T follicular helper cell (primary cell): ENCODE measurements around the gene UQCRQ.
A peak's percentile ranks its signal among the peaks of the same experiment; 100 is the strongest.

Source experiments
- DNase-seq: peaks from one replicate; pipeline ENCODE4 v3.0.0-alpha.2; 2020; ENCODE audit warnings: low read depth
- total RNA-seq, 2 experiments: gene quantifications; one replicate each; lab custom pipeline; 2026; lab: John Stamatoyannopoulos, UW

Gene UQCRQ
- 38.0 to 78.9 reads per million in 2 experiments for total RNA-seq

DNA sequence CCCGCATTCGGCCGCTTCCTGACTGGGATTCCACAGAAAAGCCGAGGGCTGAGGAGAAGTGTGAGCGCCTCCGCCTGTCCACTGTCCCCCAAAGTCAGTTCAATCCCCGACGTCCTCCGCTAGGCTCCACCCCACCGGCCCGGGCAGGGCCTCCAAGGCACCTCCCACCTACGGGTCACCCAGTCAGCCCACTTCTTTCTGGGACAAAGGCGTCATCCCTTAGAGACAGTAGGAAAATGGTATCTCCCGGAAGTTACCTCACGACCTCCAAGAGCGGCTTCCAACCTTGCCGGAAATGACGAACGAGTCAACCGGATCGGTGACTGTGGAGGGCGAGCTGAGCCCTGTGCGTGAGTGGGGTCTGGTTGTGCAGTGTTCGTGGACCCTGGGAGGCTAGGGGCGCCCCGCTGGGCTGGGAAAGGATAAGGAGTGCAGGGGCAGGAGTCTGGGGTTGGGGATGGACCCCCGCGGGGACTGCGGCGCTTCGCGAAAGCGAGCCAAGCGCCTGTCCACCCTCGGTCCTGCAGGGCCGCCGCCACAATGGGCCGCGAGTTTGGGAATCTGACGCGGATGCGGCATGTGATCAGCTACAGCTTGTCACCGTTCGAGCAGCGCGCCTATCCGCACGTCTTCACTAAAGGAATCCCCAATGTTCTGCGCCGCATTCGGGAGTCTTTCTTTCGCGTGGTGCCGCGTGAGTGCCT is at the start of gene UQCRQ, which contains the start of gene GDF9:
TSS of gene UQCRQ (plus strand) at position 301 of the 704 bp plus-strand sequence. CDS start at position 541, 240 bp downstream.
TSS of gene GDF9 (minus strand) at position 128 of the 704 bp plus-strand sequence. CDS start 1,936 bp downstream, outside the sequence.
- peak; percentile 87 for DNase-seq

DNA sequence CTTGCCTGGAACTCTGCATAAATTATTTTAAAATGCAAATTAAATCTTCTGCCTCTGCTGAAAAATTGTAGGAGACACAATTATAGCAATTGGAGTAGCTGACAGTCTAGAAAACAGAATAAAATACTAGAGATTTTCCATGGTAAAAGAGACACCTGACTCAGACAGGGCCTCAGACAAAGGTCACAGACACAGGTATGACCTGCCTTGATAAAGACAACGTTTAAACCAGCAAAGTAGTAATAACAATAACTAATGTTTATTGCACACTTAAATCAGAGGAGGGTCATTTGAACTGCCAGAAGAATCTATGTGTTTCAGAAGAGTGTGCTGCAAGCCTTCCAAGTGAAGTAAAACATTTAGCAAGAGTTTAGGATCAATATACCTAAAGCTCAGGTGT is 49.4 kb upstream of the UQCRQ start:
- no peak for DNase-seq

DNA sequence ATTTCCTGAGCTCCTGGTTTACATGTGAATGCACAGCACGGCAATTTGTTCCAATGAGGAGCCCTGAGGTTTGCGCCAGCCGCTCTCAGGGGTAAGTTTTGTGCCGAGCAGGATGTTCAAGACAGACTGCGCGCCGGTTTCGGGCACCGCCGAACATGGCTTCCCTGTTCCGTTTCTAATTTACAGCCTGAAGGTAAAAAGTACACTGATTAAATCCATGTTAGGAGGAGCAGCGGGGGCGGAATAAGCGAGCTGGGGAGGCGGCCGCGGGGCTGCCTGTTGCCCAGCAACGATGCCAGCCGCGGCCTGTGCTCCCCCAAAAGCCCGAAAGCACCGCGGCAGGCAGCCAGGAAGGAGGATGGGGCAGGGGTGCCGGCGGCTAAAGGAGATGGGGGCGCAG is 47.0 kb upstream of the UQCRQ start:
- DNase-seq: no peak

DNA sequence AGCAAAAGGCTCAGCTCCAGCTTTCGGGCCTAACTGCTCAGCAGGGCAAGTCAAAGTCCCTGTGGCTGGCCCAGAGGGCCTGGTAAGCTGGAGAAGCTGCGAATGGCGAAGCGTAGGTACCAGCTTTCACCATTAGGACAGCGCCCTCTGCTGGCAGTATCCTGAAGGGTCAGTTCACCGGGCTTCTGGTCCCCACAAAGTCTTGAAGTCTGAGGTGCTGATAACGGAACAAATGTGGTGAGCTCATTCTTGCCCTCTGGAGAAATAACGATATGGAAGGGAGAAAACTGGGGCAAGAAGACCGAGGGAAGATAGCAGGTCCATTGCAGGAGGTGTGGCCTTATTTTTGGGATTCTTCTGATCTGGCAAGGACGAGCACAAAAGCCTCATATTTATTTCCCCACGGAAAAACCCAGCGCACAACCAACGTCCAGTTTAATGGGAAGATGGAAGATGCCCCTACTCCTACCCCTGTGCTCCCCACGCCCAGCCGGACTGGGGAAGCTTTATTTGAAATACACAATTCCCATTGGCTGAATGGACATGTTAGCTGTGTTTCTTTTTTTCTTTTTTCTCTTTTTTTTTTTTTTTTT is 46.2 kb upstream of the UQCRQ start:
- DNase-seq: peak; percentile 78

DNA sequence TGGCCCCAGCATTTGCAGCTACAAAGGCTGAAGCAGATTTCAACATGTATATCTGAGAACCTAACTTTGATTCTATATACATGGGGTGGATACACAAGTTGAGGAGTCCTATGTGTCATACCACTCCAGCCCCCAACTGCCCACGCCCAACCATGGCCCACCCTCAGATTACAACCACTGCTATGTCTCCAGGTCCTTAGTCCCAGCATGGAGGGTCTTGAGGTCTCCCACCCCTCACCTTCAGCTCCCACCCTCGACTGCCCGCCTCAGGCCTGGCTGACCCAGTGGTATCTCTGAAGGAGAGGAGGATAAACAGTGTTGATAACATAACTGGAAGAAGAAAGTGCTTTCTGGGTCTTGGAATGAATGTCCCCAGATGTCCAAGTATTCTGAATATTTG is 45.1 kb upstream of the UQCRQ start:
- DNase-seq: no peak

DNA sequence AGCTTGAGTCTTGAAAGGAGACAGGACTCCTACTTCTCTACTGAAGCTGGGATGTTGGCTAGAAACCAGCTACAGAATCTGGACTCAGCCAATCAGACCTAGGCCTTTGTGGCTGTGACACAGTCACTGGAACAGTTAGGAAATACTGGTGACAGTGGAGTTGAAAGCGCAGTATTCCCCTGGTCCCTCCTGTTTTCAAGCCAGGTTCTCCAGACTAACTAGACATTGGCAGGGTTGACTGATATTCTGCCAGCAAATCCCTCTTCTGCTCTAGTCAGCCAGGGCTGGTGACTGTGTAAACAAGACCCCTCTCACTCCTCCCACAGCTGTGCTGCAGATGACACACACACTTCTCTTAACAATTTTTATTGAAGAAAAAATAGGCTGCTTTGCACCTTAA is 44.7 kb upstream of the UQCRQ start:
- no peak for DNase-seq

DNA sequence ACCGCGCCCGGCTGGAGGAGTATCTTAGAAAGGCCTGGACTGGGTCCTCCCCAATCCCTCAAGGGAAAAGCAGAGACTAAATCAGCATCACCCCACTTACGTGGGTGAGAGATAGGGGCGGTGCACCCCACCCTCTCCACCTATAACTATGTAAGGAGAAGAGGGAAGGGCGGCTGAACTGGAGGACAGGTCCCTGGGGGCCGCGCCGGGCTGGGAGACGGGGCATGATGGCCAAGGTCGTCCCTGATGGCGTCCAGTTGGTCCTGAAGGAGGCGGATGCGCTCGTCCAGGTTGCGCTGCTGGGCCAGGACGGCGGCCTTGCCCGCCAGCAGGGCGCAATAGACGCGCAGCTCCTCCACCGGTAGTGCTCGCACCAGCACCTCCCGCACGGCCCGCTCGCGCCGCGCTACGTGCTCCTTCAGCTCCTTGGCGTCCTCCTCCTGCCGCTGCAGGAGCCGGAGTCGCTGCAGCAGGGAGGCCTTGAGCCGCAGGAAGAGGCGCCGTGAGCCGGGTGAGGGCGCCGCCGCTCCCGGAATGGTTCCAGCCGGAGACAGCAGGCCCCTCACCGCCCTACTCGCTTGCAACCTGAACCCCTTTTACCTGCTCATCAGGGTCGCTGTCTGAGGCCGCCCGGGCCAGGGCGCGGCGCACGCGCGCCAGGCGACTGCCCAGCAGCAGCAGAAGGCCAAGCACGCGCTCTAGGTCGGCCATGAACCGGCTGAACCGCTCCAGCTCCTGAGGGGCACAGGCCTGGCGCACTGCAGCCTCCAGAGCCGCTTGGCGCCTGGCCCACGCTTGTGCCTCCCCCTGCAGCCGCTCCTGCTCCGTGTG is 43.6 kb upstream of the UQCRQ start:
- no peak for DNase-seq

DNA sequence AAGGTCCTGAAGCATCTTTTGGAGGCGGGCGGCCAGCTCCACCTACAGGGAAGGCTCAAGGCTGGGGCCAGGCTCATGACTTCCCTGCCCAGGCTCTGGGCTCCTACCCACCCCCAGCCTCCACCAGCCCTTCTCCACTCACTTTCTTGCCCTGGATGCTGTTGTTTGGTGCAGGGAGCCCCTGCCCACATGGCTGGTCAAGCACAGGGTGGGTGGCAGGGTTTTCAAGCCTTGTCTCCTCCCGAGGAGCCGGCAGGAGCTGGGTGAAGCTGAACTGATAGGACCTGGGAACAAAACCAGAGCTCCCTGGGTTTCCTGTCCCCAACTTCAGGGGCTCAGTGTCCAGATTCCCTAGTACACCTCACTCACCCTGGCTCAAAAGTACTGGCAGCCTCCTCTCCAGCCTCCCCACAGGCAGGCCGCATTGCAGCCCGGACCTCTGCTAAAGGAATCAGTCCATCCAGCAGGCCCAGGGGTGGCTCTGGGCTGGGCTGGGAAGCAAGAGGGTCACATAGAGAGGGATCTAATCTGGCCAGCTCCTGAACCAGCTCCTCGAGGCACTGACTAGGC is 42.9 kb upstream of the UQCRQ start:
- DNase-seq: no peak

DNA sequence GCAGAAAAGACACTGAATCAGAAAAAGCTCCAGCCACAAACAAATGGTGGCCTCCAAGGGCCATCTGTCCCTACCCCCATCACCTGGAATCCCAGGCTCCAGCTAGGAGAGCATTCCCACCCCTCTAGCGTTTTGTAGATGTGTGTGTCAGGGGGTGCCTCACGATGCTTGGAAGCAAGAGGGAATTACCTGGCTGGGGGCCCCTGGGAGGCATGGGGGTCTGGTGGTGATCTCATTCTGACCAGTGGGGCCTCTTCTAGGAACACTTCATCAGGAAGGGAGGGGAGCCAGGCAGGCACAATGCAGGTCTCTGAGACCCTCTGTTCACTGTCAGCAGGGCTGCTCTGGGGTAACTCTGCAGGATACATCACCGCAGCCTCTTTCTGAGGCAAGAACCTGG is 42.0 kb upstream of the UQCRQ start:
- DNase-seq: no peak

DNA sequence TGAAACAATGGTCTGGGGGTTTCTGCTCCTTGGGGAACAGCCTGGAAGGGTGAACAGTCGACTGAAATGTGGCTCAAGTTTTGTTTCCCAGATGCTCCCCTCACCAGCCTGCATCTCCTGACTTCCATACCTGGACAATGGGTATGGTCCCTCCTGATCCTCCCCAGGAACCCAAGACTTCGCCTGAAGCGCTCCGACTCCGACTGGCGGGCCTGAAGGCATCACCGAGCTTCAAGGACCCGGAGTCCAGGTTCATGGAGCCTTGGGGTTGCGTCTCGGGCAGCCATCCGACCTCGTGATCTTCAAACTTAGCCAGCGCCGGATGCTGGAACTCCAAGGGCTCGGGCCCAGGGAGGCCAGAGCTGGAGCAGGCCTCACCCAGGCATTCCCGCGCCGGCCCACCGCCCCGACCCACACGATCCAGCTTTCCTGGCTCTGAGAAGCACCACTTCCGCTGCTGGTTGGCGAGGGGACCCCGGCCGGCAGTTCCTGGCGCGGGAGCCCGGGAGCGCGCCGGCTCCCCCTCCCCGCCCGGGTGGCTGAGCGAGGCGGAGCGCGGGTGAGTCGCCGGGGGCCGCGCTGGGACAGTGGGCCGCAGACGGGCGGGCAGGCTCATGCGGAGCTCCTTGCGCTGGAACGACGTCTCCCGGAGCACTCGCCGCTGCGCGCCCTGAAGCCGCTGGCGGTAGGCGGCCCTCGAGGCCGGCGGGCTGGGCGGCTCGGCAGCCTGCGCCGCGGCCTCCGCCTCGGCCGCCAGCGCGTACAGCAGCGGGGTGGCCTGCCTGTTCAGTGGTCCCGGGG is 41.2 kb upstream of the UQCRQ start:
- no peak for DNase-seq

DNA sequence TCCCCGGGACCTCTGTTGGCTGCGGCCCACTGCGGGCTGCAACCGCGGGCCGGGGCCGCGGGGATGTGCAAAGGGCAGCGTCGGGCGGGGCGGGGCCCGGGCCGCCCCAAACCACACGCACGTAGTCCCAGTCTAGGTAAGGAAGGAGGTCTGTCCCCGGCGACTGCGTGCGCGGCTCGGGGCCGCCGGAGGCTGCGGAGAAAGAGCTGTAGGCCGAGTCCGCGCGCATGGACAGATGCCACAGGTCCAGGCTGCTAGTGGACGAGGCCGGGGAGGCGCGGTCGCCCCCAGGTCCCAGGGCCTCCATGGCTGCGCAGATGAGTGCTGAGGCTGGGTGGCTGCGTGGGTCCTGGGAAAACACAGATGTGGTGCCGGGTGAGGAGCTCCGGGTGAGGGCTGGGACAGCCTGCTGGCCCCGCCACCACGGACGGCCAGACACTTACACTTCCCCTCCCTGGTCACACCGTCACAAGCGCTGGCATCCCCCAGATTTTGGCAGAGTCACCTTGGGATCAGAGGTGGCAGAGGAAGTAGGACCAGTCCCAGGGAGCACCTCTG is 40.5 kb upstream of the UQCRQ start:
- DNase-seq: no peak

DNA sequence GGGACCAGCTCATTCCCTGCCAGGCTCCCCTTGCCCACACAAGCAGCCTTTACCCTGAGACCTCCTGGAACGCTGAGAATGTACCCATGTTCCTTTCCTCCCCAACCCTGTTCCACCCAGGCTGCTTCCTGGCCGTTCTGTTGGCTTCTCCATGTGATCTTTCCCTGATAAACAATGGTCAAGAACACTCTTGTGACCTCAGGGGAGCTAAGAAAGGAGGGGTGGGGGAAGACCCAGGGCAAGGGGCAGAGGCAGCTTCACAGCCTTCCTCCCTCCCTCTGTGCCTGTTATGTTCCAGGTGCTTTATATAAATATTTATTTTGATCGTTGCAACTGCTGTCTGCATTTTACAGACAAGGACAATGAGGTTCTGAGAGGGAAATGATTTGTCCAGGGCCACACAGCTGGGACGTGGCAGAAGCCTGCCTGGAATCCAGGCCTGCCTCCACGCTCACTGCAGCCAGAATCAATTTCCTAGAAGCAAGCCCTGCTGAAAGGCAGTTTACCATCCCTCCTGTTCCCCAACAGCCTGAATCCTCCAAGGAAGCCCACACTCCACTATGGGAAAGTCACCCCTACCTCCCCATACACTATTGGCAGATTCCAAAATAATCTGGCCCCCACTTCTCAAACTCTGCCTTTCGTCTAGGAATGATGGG is 39.9 kb upstream of the UQCRQ start:
- no peak for DNase-seq

DNA sequence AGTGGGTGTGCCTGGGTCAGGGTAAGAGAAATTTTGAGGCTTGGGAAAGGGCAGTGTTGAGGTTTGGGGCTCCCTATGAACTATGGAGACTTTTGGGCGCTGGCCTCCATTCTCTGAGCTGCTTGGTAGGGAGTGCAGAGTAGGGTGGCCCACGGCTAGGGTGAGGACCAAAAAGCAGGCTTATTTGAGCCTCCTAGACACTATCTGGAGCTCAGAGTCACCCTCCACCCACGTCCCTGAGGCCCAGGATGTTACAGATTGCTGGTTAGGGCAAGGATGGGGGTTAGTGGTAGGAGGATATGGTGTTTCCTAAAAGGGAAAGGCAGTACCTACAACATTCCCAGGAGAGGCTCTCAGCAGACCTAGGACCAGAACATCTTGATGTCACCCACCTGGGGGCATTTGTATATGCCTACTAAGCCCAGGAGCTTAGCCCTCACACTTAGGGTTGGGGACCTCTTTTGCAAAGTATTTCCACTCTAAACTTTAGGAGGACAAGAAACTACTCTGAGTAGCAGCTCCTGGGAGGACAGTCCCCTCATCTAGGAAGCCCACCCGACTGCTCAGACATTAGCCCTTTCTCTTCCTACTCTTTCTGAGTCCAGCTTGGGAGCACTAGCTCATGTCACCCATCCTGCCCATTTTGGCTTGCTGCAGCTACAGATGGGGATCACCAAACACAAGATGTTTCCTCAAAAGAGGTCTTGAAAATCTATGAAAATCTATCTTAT is 38.3 kb upstream of the UQCRQ start:
- DNase-seq: no peak

DNA sequence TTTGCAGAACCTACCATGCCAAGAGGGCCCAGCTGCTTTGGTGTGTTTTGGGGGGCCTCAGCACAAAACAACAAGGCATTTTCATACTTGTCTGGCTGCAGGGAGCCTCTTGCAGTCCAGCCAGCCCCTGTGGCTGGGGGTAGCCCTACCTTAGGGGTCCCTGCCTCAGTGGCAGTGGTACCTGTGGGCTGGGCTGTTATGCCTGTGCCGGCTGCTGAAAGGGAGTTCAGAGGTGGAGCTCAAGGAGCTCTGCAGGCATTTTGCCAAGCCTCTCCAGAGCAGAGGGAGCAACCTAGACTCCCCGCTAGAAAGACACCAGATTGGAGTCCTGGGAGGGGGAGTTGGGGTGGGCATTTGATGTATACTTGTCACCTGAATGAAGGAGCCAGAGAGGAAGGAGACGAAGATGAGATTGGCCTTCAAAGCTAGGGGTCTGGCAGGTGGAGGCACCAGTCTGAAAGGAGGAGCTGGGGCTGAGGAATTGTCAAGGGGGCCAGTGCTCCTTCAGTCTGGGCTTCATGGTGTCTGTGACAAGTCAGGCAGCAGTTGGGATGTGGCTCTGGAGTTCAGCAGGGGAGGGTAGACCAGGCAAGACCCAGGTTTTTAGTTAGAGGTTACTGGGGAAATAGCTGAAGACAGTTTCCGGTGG is 37.5 kb upstream of the UQCRQ start:
- DNase-seq: no peak

DNA sequence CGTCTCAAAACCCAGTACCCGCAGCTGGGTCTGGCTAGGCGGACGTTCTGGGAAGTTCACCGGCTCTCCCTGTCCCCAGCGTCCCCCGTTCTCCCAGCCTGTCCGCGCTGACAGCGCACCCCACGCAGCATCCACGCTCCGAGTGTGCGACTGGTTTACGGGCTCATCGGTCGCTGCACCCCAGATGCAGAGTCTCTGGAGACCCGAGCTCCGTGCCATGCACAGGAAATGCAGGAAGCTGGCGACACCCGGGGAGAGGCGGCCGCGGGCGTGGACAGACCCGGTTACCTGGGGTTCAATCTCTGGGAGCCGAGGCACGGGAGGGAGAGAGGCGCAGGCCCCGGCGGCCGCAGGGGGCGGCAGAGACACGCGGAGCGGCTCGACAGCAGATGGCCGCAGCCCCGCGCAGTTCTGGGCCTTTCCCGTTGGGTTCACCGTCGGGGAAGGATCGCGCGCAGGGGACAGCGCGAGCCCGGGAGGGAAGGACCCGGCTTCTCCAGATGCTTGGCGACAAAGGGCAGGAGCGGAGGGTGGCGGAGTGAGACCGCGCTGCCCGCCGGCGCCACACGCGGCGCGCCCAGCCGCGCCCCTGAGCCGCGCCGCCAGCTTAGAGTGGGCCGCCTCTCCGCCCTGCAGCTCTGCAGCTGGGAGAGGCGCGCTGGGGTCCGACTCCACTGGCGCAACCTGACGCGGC is 36.6 kb upstream of the UQCRQ start:
- DNase-seq: peak; percentile 51

DNA sequence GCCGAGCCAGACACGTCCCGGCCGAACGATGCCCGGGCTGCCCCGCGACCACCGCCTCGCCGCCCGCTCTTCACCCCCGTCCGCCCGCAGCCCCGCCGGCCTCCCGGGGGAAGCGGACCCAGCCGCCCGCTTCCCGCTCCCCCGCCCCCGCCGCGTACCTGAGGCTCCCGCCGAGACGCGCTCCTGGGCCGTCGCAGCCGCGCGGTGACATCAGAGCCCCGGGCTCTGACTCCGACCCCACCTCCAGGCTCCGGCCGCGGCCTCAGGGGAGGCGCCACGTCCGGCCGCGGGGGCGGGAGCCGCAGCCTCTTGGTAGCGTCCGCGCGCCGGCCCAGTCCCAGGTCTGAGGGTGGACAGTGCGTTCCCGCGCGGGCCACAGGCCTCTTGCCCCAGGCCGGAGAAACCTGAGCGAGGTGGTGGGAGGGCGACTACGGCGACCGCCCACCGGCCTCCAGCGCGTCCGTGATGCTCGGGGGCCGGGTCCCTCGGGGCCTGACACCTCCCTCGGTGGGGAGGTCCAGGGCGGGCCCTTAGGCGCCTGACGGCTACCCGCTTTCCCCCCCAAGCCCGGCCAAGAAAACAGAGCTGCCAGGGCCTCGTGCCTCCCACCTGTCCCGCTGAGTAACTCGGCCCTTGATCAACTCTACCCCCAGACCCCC is 35.9 kb upstream of the UQCRQ start, which contains the start of gene SHROOM1:
TSS of gene SHROOM1 (minus strand) at position 212 of the 659 bp plus-strand sequence. CDS start 4,507 bp downstream, outside the sequence.
- DNase-seq: no peak

DNA sequence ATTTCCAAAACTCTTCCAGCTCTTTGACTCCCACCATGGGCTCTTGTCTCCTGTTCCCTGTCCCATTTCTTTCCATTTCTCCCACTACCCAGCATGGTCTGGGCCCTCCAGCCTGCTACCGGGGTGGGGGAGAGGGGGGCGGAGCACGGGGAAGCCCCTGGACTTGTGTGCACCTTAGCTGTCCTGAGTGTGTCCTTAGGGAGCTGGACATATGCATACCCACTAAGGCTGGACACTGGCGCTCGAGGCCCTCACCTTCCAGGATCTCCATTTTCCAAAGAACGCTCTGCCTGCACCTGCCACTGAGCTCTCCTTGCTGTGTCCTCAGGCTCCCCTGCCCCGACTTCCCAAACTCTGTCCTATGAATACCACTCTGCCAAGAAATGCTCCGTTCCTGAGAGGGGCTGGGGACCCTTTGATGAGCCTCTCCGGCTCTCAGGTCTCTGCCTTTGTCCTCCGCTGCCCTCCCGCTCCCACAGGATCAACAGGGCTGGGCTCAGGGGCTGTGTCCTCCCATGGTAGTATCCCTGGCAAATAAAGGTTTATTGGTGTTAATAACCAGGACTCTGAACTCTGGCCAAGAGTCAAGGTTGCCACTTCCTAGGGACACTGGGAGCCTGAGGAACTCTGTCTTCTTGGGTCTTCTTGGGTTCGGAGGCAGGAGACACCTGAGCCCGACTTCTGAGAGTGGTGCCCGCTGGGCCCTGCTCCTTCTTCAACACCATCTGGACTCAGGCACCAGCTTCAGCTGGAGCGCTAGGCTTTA is 35.2 kb upstream of the UQCRQ start:
- DNase-seq: no peak
